Thyroid gland (tissue), 4 donors: Measurements from ENCODE around the gene KCNA10.

ENCODE experiments used
- POLR2A ChIP-seq, 2 donors: fragments of 450-650 bp; IDR thresholded peaks; one replicate each; pipeline ENCODE4 v1.6.1; 2017; ENCODE audit warnings: antibody characterized with exemption in 2 of 2, mild to moderate bottlenecking in 2 of 2, moderate library complexity in 1 of 2
- TF ChIP-seq, protein P1 (sequence below), 6 experiments: fragments of 200-600 bp in 3 of 6; fragments of 450-650 bp in 3 of 6; sonication (generic) in 3 of 6; IDR thresholded peaks; one replicate each; pipeline ENCODE4 v1.5.1; 2016 to 2019; ENCODE audit warnings: antibody characterized with exemption in 6 of 6, mild to moderate bottlenecking in 2 of 6, inconsistent platforms in 1 of 6, moderate library complexity in 1 of 6

DNA sequence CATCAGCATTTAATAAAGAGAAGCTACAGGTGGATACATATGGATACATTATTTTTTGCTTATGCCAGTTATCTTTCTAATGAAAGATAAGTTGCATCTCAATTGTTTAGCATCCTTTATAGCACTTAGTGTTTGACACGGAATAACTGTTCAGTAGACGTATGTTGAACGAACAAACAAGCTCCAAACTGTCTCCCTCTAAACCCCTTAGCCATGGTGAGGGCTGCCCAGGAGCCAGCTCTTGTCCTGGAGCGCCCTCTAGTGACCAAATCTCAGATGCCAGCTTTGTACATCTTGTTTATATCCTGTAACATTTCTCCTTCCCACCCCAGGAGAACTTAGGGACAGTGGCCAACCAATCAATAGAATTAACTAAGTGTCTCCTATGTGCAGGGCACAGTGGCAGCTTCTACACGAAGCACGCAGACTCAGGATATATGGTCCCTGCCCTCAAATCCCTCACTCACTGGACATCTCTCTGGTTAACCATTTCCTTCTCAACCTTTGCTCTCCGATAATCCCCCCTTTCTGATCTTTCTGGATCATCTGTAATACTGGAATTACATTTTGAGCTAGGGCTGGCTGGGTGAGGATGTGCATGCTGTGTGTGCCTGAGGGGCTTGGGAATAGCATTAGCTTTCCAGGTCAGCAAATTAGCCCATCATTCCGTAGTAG lies 22.9 kb downstream of the KCNA10 start:
- TF ChIP-seq POLR2A (IDR thresholded peaks at IDR 0.05) = no peak
- TF ChIP-seq, protein P1, sequence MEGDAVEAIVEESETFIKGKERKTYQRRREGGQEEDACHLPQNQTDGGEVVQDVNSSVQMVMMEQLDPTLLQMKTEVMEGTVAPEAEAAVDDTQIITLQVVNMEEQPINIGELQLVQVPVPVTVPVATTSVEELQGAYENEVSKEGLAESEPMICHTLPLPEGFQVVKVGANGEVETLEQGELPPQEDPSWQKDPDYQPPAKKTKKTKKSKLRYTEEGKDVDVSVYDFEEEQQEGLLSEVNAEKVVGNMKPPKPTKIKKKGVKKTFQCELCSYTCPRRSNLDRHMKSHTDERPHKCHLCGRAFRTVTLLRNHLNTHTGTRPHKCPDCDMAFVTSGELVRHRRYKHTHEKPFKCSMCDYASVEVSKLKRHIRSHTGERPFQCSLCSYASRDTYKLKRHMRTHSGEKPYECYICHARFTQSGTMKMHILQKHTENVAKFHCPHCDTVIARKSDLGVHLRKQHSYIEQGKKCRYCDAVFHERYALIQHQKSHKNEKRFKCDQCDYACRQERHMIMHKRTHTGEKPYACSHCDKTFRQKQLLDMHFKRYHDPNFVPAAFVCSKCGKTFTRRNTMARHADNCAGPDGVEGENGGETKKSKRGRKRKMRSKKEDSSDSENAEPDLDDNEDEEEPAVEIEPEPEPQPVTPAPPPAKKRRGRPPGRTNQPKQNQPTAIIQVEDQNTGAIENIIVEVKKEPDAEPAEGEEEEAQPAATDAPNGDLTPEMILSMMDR (IDR thresholded peaks at IDR 0.05) = peak; percentile 67 to 90 (median 80)
